CD4-positive, alpha-beta T cell (primary cell): ENCODE data around the gene RERE. TPM values are rescaled to one million over a fixed set of nuclear protein-coding genes. Genes with fewer than 3 reads are reported as not detected.

Source experiments
- ATAC-seq: fragments of 200-7000 bp; cut with Tn5 transposase; one replicate; pipeline ENCODE4 v1.10.0; 2022; ENCODE audit warnings: mild to moderate bottlenecking; ENCODE audit not compliant: poor library complexity
- CTCF ChIA-PET: fragments of 350-600 bp; sonication (Branson Sonifier 250); formaldehyde crosslinking; loops from one replicate; lab custom pipeline; 2021; ENCODE audit warnings: antibody characterized with exemption, inconsistent platforms; lab: Charles Lee
- POLR2A ChIA-PET: fragments of 350-600 bp; sonication (Branson Sonifier 250); formaldehyde crosslinking; loops from one replicate; lab custom pipeline; 2021; ENCODE audit warnings: antibody characterized with exemption, inconsistent platforms; lab: Charles Lee
- DNase-seq, 14 experiments: peaks; one replicate each; pipeline ENCODE4 v3.0.0-alpha.2; 2013 to 2020; ENCODE audit warnings: mixed read lengths in 2 of 14
- H3K27ac ChIP-seq, 2 donors: one replicate each; pipeline versions ENCODE4 v1.5.1 to v1.7.0; 2013; ENCODE audit warnings: low read length in 2 of 2, low read depth in 1 of 2, mild to moderate bottlenecking in 1 of 2
- H3K27me3 ChIP-seq, 2 experiments: 1 replicate in 1 of 2; 2 replicates in 1 of 2; pipeline versions ENCODE4 v1.6.1 to v1.7.0; 2013; ENCODE audit warnings: low read length in 2 of 2, control low read depth in 1 of 2, mild to moderate bottlenecking in 1 of 2, moderate library complexity in 1 of 2; ENCODE audit not compliant: insufficient read depth in 2 of 2, control insufficient read depth in 1 of 2
- H3K36me3 ChIP-seq: one replicate; pipeline ENCODE4 v1.6.1; 2013; ENCODE audit warnings: low read length, control low read depth; ENCODE audit not compliant: insufficient read depth
- H3K4me1 ChIP-seq: one replicate; pipeline ENCODE4 v1.6.1; 2013; ENCODE audit warnings: low read length, control low read depth; ENCODE audit not compliant: insufficient read depth
- H3K4me3 ChIP-seq: one replicate; pipeline ENCODE4 v1.5.1; 2013; ENCODE audit warnings: mild to moderate bottlenecking, low read length, moderate library complexity
- H3K9me3 ChIP-seq, 2 experiments: 1 replicate in 1 of 2; 2 replicates in 1 of 2; pipeline versions ENCODE4 v1.6.1 to v1.7.0; 2013; ENCODE audit warnings: low read length in 2 of 2, mild to moderate bottlenecking in 2 of 2, control low read depth in 1 of 2, moderate library complexity in 1 of 2; ENCODE audit not compliant: control insufficient read depth in 1 of 2, insufficient read depth in 1 of 2
- H3K27ac Mint-ChIP-seq: one replicate; pipeline ENCODE4 v1.8.0; 2020; ENCODE audit warnings: mixed read lengths
- H3K27me3 Mint-ChIP-seq: one replicate; pipeline ENCODE4 v1.8.0; 2021; ENCODE audit warnings: mixed read lengths
- H3K36me3 Mint-ChIP-seq: one replicate; pipeline ENCODE4 v1.8.0; 2021; ENCODE audit warnings: low read depth, mixed read lengths
- H3K4me1 Mint-ChIP-seq: one replicate; pipeline ENCODE4 v1.8.0; 2021; ENCODE audit warnings: low read depth, mixed read lengths
- H3K4me3 Mint-ChIP-seq: one replicate; pipeline ENCODE4 v1.8.0; 2020; ENCODE audit warnings: mild to moderate bottlenecking, mixed read lengths
- H3K9me3 Mint-ChIP-seq: one replicate; pipeline ENCODE4 v1.8.0; 2020; ENCODE audit warnings: mixed read lengths
- intact Hi-C, 2 experiments: fragments of 100-400 bp; cut with DNase I in 1 of 2; cut with micrococcal nuclease in 1 of 2; formaldehyde crosslinking; loops; one replicate each; pipeline versions ENCODE4 v1.15.1 to v1.9.0; 2023 to 2025; cut with DNase I, micrococcal nuclease
- total RNA-seq, 174 experiments: library from RNA in 2 of 174; stranded (reverse) in 2 of 174; gene quantifications; one replicate each; pipeline ENCODE4 v1.2.3 and lab custom pipeline; 2021 to 2026
- TF ChIP-seq, protein P1 (sequence below): fragments of 200-600 bp; IDR thresholded peaks from one replicate; pipeline ENCODE4 v1.8.0; 2022; ENCODE audit warnings: antibody characterized with exemption, mild to moderate bottlenecking

Gene RERE
- total RNA-seq, 2 experiments from 2014 or later: 78.4 to 84.0 TPM

DNA sequence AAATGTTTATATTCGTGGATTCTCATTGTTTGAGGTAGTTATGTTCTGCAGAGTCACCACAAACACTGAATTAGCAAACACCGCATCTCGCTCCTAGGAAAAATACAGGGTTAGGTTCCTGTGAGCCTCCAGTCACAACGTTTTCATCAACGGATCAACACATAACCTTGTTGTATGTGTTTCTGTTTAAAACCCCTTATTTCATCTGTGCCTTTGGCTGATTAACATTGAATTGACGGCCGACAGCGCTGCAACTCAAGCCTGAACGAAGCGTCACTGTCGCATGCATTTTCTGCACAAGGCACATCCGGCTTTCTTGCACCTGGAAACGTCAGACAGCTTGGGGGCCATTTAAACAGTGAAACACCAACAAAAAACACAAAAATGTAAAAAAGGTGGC, 491.2 kb downstream of the RERE start:
- Mint-ChIP-seq H3K4me3 (no peak overlapping the region), H3K27me3 (no peaks in the 10 kb centered on the region), H3K36me3 (no peaks in the 10 kb centered on the region), H3K27ac (no peak overlapping the region), H3K4me1 (no peaks in the 10 kb centered on the region), H3K9me3 (no peaks in the 10 kb centered on the region)
- TF ChIP-seq, protein P1, sequence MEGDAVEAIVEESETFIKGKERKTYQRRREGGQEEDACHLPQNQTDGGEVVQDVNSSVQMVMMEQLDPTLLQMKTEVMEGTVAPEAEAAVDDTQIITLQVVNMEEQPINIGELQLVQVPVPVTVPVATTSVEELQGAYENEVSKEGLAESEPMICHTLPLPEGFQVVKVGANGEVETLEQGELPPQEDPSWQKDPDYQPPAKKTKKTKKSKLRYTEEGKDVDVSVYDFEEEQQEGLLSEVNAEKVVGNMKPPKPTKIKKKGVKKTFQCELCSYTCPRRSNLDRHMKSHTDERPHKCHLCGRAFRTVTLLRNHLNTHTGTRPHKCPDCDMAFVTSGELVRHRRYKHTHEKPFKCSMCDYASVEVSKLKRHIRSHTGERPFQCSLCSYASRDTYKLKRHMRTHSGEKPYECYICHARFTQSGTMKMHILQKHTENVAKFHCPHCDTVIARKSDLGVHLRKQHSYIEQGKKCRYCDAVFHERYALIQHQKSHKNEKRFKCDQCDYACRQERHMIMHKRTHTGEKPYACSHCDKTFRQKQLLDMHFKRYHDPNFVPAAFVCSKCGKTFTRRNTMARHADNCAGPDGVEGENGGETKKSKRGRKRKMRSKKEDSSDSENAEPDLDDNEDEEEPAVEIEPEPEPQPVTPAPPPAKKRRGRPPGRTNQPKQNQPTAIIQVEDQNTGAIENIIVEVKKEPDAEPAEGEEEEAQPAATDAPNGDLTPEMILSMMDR: no peak
- no peaks in the 10 kb centered on the region for H3K9me3 ChIP-seq
- ChIA-PET POLR2A (no interaction called here), CTCF (no interaction called here)
- intact Hi-C loops: no loop called here
- no peak overlapping the region for H3K27ac ChIP-seq
- no peaks in the 10 kb centered on the region for H3K4me1 ChIP-seq
- no peaks in the 10 kb centered on the region for H3K27me3 ChIP-seq
- no peaks in the 10 kb centered on the region for H3K36me3 ChIP-seq
- DNase-seq: no peak
- H3K4me3 ChIP-seq: no peak overlapping the region
- ATAC-seq: no peak

DNA sequence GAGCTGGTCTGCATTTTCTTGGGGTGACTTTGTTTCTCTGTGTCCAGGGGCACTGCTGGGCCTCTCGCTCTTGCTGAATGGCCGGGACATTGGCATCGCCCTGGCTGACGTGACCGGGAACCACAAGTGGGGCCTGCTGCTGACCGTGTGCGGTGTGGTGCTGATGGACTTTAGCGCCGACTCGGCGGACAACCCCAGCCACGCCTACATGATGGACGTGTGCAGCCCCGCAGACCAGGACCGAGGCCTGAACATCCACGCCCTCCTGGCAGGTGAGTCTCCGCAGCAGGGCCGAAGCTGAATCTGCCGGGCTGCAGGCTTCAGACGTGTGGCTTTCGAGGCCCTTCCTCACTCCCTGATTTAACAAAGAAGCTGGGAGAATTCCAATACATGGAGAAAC, 491.7 kb downstream of the RERE start:
- intact Hi-C loops: no loop called here
- Mint-ChIP-seq H3K4me1 (no peaks in the 10 kb centered on the region), H3K36me3 (no peaks in the 10 kb centered on the region), H3K27ac (no peak overlapping the region), H3K9me3 (no peaks in the 10 kb centered on the region), H3K4me3 (no peak overlapping the region), H3K27me3 (no peaks in the 10 kb centered on the region)
- H3K4me1 ChIP-seq: no peaks in the 10 kb centered on the region
- no peaks in the 10 kb centered on the region for H3K27me3 ChIP-seq
- H3K9me3 ChIP-seq: no peaks in the 10 kb centered on the region
- no peak overlapping the region for H3K4me3 ChIP-seq
- ATAC-seq (no peak), DNase-seq (no peak)
- CTCF ChIA-PET: no interaction called here
- POLR2A ChIA-PET: no interaction called here
- TF ChIP-seq, protein P1: no peak
- H3K27ac ChIP-seq: no peak overlapping the region
- H3K36me3 ChIP-seq: no peaks in the 10 kb centered on the region

DNA sequence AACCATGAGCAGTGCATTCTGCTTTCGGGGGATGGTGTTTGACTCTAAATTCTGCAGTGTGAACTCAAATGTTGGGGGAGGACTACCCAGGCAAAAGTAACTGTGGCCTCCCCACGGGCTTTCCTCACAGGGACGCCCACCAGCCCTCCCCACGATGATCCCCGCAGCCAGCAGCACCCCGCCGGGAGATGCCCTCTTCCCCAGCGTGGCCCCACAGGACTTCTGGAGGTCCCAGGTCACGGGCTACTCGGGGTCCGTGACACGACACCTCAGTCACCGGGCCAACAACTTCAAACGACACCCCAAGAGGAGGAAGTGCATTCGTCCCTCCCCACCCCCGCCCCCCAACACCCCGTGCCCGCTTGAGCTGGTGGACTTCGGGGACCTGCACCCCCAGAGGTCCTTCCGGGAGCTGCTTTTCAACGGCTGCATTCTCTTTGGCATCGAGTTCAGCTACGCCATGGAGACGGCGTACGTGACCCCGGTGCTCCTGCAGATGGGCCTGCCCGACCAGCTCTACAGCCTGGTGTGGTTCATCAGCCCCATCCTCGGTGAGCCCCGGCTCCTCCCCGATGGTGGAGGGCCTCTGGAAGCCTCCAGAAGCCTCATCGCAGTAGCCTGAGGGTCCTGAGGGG, 493.1 kb downstream of the RERE start:
- H3K36me3 Mint-ChIP-seq: no peaks in the 10 kb centered on the region
- H3K27me3 ChIP-seq: no peaks in the 10 kb centered on the region
- no peak overlapping the region for H3K4me3 ChIP-seq
- no peaks in the 10 kb centered on the region for H3K4me1 Mint-ChIP-seq
- TF ChIP-seq, protein P1: no peak
- H3K4me1 ChIP-seq: no peaks in the 10 kb centered on the region
- H3K27ac ChIP-seq: no peak overlapping the region
- no peak overlapping the region for H3K27ac Mint-ChIP-seq
- H3K9me3 Mint-ChIP-seq: no peaks in the 10 kb centered on the region
- no peak for ATAC-seq
- intact Hi-C loops: no loop called here
- H3K9me3 ChIP-seq: no peaks in the 10 kb centered on the region
- no peak for DNase-seq
- no peak overlapping the region for H3K4me3 Mint-ChIP-seq
- ChIA-PET POLR2A (no interaction called here), CTCF (interaction anchor here (1.4 kb wide), 1 partner anchor 10 kb away, joined by 4 read pairs; no protein-coding TSS in a partner anchor)
- no peaks in the 10 kb centered on the region for H3K36me3 ChIP-seq
- H3K27me3 Mint-ChIP-seq: no peaks in the 10 kb centered on the region
